GM23338 (cell line): Measurements from ENCODE around the gene CCDC167. TPM values are rescaled to one million over a fixed set of nuclear protein-coding genes. Genes with fewer than 3 reads are reported as not detected.
"Not testable (repeated sequence)": the region's sequence is repeated elsewhere in the genome, so short reads cannot be mapped to it uniquely, and the experiment has no call there.

Experiments
- ATAC-seq: fragments of 200-7000 bp; cut with Tn5 transposase; 3 replicates; pipeline ENCODE4 v1.9.1; 2020
- DNase-seq: peaks from one replicate; pipeline ENCODE4 v3.0.0-alpha.2; 2015; ENCODE audit warnings: low spot score
- H2AFZ ChIP-seq: fragments of 200-600 bp; sonication (generic); 2 replicates; pipeline ENCODE4 v1.8.0; 2016; ENCODE audit warnings: antibody characterized with exemption, mild to moderate bottlenecking, moderate library complexity
- H3F3A ChIP-seq: fragments of 200-600 bp; sonication (generic); replicated peaks from 2 replicates; pipeline ENCODE4 v1.8.0; 2017; ENCODE audit warnings: antibody characterized with exemption, mixed run types, low read depth
- H3K27ac ChIP-seq: fragments of 200-600 bp; sonication (generic); 2 replicates; pipeline ENCODE4 v1.6.1; 2016; ENCODE audit warnings: low read depth
- H3K27me3 ChIP-seq: fragments of 200-600 bp; sonication (generic); 2 replicates; pipeline ENCODE4 v1.8.0; 2016; ENCODE audit warnings: mild to moderate bottlenecking, mixed run types, moderate library complexity; ENCODE audit not compliant: insufficient read depth
- H3K36me3 ChIP-seq: fragments of 200-600 bp; sonication (generic); 2 replicates; pipeline ENCODE4 v1.8.0; 2016; ENCODE audit warnings: mild to moderate bottlenecking; ENCODE audit not compliant: insufficient read depth
- H3K4me1 ChIP-seq: fragments of 200-600 bp; sonication (generic); 2 replicates; pipeline ENCODE4 v1.8.0; 2016; ENCODE audit warnings: mild to moderate bottlenecking, moderate library complexity; ENCODE audit not compliant: insufficient read depth
- H3K4me2 ChIP-seq: fragments of 200-600 bp; sonication (generic); 2 replicates; pipeline ENCODE4 v1.7.1; 2017; ENCODE audit warnings: mixed run types
- H3K4me3 ChIP-seq: fragments of 200-600 bp; sonication (generic); 2 replicates; pipeline ENCODE4 v1.6.1; 2016; ENCODE audit warnings: mixed run types
- H3K79me2 ChIP-seq: fragments of 200-600 bp; sonication (generic); replicated peaks from 2 replicates; pipeline ENCODE4 v1.8.0; 2017; ENCODE audit warnings: mild to moderate bottlenecking; ENCODE audit not compliant: insufficient read depth
- H3K9me2 ChIP-seq: fragments of 200-600 bp; sonication (generic); 2 replicates; pipeline ENCODE4 v1.8.0; 2017; ENCODE audit not compliant: insufficient read depth
- H4K20me1 ChIP-seq: fragments of 200-600 bp; sonication (generic); replicated peaks from 2 replicates; pipeline ENCODE4 v1.8.0; 2017; ENCODE audit warnings: mild to moderate bottlenecking; ENCODE audit not compliant: insufficient read depth
- H3K27ac Mint-ChIP-seq: 2 replicates; pipeline ENCODE4 v1.8.0; 2020; ENCODE audit warnings: inconsistent platforms, mild to moderate bottlenecking, moderate library complexity, mixed read lengths
- H3K27me3 Mint-ChIP-seq: 3 replicates; pipeline ENCODE4 v1.8.0; 2022; ENCODE audit warnings: low read depth, mild to moderate bottlenecking, moderate library complexity, mixed read lengths, inconsistent platforms; ENCODE audit not compliant: insufficient read depth, poor library complexity
- H3K36me3 Mint-ChIP-seq: 3 replicates; pipeline ENCODE4 v1.8.0; 2021; ENCODE audit warnings: low read depth, mild to moderate bottlenecking, inconsistent platforms, moderate library complexity, mixed read lengths
- H3K4me1 Mint-ChIP-seq: 3 replicates; pipeline ENCODE4 v1.8.0; 2020; ENCODE audit warnings: mild to moderate bottlenecking, inconsistent platforms, mixed read lengths
- H3K4me3 Mint-ChIP-seq: 3 replicates; pipeline ENCODE4 v1.8.0; 2021; ENCODE audit warnings: moderate library complexity, mild to moderate bottlenecking, inconsistent platforms, mixed read lengths
- H3K9me3 Mint-ChIP-seq: 3 replicates; pipeline ENCODE4 v1.8.0; 2020; ENCODE audit warnings: moderate library complexity, mild to moderate bottlenecking, inconsistent platforms, mixed read lengths
- CTCF ChIP-seq, 2 experiments: fragments of 200-600 bp in 1 of 2; sonication (generic) in 1 of 2; conservative IDR thresholded peaks; 2 replicates each; pipeline versions ENCODE4 v1.5.1 to v1.6.1; 2016 to 2017; ENCODE audit warnings: antibody characterized with exemption in 2 of 2, low read depth in 2 of 2, mild to moderate bottlenecking in 2 of 2, moderate library complexity in 1 of 2
- ETS1 ChIP-seq: IDR thresholded peaks from 2 replicates; pipeline ENCODE4 v1.6.1; 2016; ENCODE audit warnings: antibody characterized with exemption
- EZH2 ChIP-seq: fragments of 200-600 bp; sonication (generic); IDR thresholded peaks from one replicate; pipeline ENCODE4 v1.8.0; 2017; ENCODE audit warnings: antibody characterized with exemption, mild to moderate bottlenecking, low read depth; ENCODE audit not compliant: unreplicated experiment
- EZH2phosphoT487 ChIP-seq: fragments of 200-600 bp; sonication (generic); IDR thresholded peaks from one replicate; pipeline ENCODE4 v1.8.1; 2018; ENCODE audit warnings: antibody characterized with exemption; ENCODE audit not compliant: unreplicated experiment
- NANOG ChIP-seq: IDR thresholded peaks from 2 replicates; pipeline ENCODE4 v1.6.1; 2016; ENCODE audit warnings: antibody characterized with exemption, borderline replicate concordance
- REST ChIP-seq: IDR thresholded peaks from one replicate; pipeline ENCODE4 v1.6.1; 2018; ENCODE audit warnings: antibody characterized with exemption; ENCODE audit not compliant: unreplicated experiment
- STAT1 ChIP-seq: IDR thresholded peaks from one replicate; pipeline ENCODE4 v1.6.1; 2016; ENCODE audit warnings: antibody characterized with exemption; ENCODE audit not compliant: unreplicated experiment
- ZNF114 ChIP-seq: fragments of 250-450 bp; sonication (Bioruptor Pico); IDR thresholded peaks from 2 replicates; pipeline ENCODE4 v1.5.0; 2020; ENCODE audit warnings: mild to moderate bottlenecking, moderate library complexity
- polyA plus RNA-seq: library from polyadenylated mRNA; unstranded; fragments of >200 nt; fragmentation: Nextera tagmentation; extraction: Ambion mirVana; gene quantifications from 2 replicates; pipeline ENCODE4 v1.2.1, GENCODE V29; 2016
- total RNA-seq: library from RNA; depleted of rRNA; stranded (reverse); fragments of >200 nt; shearing (Covaris generic); gene quantifications from 2 replicates; pipeline ENCODE4 v1.2.3, GENCODE V29; 2014

The CCDC167 gene
- total and polyA plus RNA-seq, 2 experiments from 2014 or later: 17.6 to 21.4 TPM

DNA sequence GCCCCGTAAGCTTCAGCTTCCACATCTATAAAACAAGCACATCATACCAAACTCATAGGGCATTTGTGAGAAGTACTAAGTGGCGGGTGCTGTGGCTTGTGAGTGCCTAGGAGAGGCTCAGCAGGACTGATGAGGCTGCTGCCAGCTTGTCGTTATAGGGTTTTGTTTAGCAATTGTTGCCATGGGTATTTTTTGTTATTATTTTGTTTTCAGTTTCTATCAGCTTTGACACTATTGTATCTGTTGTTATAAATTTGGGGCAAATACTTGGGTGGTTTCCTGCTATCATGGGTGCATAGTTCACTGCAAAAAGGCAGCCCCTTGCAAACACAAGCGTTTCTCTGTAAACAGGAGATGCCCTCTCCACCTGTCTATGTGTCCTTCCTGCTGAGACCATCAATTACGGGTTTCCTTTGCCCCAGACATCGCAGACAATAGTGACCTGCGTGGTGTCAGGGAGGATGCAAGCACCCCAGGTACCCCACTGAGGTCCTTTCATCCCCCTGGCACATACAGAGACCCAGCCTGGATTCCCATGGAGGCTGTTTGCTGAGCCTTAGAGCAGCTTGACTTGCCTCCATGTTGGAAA, 3.1 kb upstream of the CCDC167 start:
- Histone ChIP-seq H3K4me1 (peaks cover 11% of the 10 kb centered on the region; the same call in 1 of the 2 replicates), H3K79me2 (no peaks in the 10 kb centered on the region), H3K27ac (no peak overlapping the region), H3K36me3 (no peaks in the 10 kb centered on the region), H3K4me3 (no peak overlapping the region), H4K20me1 (no peaks in the 10 kb centered on the region), H3K9me2 (no peaks in the 10 kb centered on the region), H3K4me2 (no peak overlapping the region), H2AFZ (no peak overlapping the region), H3F3A (no peaks in the 10 kb centered on the region), H3K27me3 (no peaks in the 10 kb centered on the region)
- no peak overlapping the region for H3K4me3 Mint-ChIP-seq
- H3K27ac Mint-ChIP-seq: no peak overlapping the region
- H3K27me3 Mint-ChIP-seq: peaks cover 15% of the 10 kb centered on the region
- H3K4me1 Mint-ChIP-seq: peaks cover 35% of the 10 kb centered on the region
- TF ChIP-seq CTCF (conservative IDR thresholded peaks at IDR 0.05; ENCODE audit: low read depth in 2 of 2) (no peak), ZNF114 (no peak), EZH2 (no peak), STAT1 (no peak)
- ATAC-seq (0 out of 3 replicates have a peak, but pooled peaks have one; percentile 2), DNase-seq (no peak)
- H3K36me3 Mint-ChIP-seq: no peaks in the 10 kb centered on the region
- peaks cover 2% of the 10 kb centered on the region; the same call in 1 of the 3 replicates for H3K9me3 Mint-ChIP-seq

DNA sequence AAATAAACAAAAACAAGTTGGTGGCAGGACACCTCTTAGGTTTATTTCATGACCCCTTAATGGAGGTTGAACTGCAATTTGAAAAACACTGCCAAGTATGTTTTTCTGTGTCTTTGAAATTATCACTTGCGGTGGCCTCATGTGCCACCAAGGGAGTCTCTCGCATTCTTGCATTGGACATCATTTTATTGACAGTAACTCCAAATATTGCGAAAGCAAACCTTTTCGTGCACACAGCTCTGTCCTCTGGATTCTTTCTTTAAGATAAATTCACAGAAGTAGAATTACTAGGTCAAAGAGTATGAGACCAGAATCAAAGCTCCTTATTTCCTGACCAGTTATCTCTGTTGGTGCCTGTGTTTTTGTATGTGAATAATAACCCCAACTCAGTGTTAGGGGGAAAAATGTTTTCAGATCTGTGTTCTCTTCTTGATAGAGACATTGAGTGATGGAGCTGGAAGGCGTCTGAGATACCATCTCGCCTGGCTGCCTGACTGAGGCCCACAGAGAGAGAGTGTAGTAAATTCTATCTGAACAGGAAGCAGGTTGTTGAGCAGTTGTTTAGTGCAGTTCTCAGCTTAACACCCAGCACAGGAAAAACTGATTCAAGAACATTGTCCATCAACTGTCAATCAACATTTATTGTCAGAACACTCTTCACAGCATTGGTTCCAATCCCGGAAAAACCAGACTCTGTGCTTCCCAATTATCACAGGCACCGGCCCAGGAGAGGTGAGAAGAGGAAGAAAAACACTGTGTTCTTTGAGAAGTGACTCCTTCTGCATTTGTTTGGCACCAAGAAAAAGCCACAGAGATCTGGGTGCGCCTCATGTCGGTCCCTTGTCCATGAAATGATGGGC, 2.2 kb upstream of the CCDC167 start:
- H3F3A ChIP-seq: no peaks in the 10 kb centered on the region
- no peaks in the 10 kb centered on the region for H4K20me1 ChIP-seq
- peaks cover 32% of the 10 kb centered on the region for H3K4me1 Mint-ChIP-seq
- H3K4me2 ChIP-seq: no peak overlapping the region
- DNase-seq (no peak), ATAC-seq (no peak)
- no peaks in the 10 kb centered on the region for H3K9me2 ChIP-seq
- H3K4me3 ChIP-seq: no peak overlapping the region
- peaks cover 11% of the 10 kb centered on the region; the same call in 1 of the 2 replicates for H3K4me1 ChIP-seq
- H3K4me3 Mint-ChIP-seq: no peak overlapping the region
- no peaks in the 10 kb centered on the region for H3K36me3 Mint-ChIP-seq
- no peaks in the 10 kb centered on the region for H3K36me3 ChIP-seq
- no peaks in the 10 kb centered on the region for H3K27me3 ChIP-seq
- no peak overlapping the region for H3K27ac ChIP-seq
- H3K27ac Mint-ChIP-seq: no peak overlapping the region
- no peaks in the 10 kb centered on the region for H3K79me2 ChIP-seq
- H2AFZ ChIP-seq: no peak overlapping the region
- TF ChIP-seq NANOG (no peak), EZH2phosphoT487 (no peak), ETS1 (no peak), REST (no peak), ZNF114 (no peak)
- H3K27me3 Mint-ChIP-seq: peaks cover 16% of the 10 kb centered on the region
- H3K9me3 Mint-ChIP-seq: peaks cover 2% of the 10 kb centered on the region; the same call in 1 of the 3 replicates

GRCh38 chr6:37500904-37501303, 1.2 kb upstream of the CCDC167 start:
- H3K36me3 ChIP-seq, DNase-seq, H3K36me3 Mint-ChIP-seq, H2AFZ ChIP-seq, H3K27ac Mint-ChIP-seq, H3K79me2 ChIP-seq, H3K4me3 ChIP-seq, H3K27me3 ChIP-seq, H3K9me3 Mint-ChIP-seq, H4K20me1 ChIP-seq, ATAC-seq, H3F3A ChIP-seq, H3K4me3 Mint-ChIP-seq, H3K4me2 ChIP-seq, H3K27ac ChIP-seq, H3K9me2 ChIP-seq: not testable (repeated sequence)
- Mint-ChIP-seq H3K27me3 (peaks cover 16% of the 10 kb centered on the region), H3K4me1 (peaks cover 31% of the 10 kb centered on the region)
- H3K4me1 ChIP-seq: peaks cover 11% of the 10 kb centered on the region; the same call in 1 of the 2 replicates
